Neural cell (in vitro differentiated cells): ENCODE results near the gene AP3S2. TPM values are rescaled to one million over a fixed set of nuclear protein-coding genes. Genes with fewer than 3 reads are reported as not detected.
"Not testable (repeated sequence)": the region's sequence is repeated elsewhere in the genome, so short reads cannot be mapped to it uniquely, and the experiment has no call there.

Experiments
- H2AFZ ChIP-seq: fragments of 200-600, 300-800 bp; sonication (generic), shearing (Covaris generic); 2 replicates; pipeline ENCODE4 v1.6.0; 2014; ENCODE audit warnings: low read depth, mild to moderate bottlenecking, antibody characterized with exemption, low read length, moderate library complexity
- H3F3A ChIP-seq: fragments of 200-600 bp; shearing (Covaris generic); 2 replicates; pipeline ENCODE4 v1.6.1; 2016; ENCODE audit warnings: mild to moderate bottlenecking, moderate library complexity, mixed read lengths, antibody characterized with exemption, low read length; ENCODE audit not compliant: insufficient read depth, poor library complexity, severe bottlenecking
- H3K27ac ChIP-seq: fragments of 200-600, 300-800 bp; sonication (generic), shearing (Covaris generic); 2 replicates; pipeline ENCODE4 v1.5.1; 2014; ENCODE audit warnings: mild to moderate bottlenecking, low read length, moderate library complexity
- H3K27me3 ChIP-seq: fragments of 300-800, 200-600 bp; sonication (generic), shearing (Covaris generic); 2 replicates; pipeline ENCODE4 v1.6.0; 2014; ENCODE audit warnings: mild to moderate bottlenecking, low read depth, low read length, moderate library complexity; ENCODE audit not compliant: insufficient read depth
- H3K36me3 ChIP-seq: fragments of 300-800, 200-600 bp; sonication (generic), shearing (Covaris generic); 2 replicates; pipeline ENCODE4 v1.5.1; 2014; ENCODE audit warnings: mild to moderate bottlenecking, antibody characterized with exemption, low read length, moderate library complexity; ENCODE audit not compliant: insufficient read depth
- H3K4me2 ChIP-seq: fragments of 300-800, 200-600 bp; sonication (generic), shearing (Covaris generic); 2 replicates; pipeline ENCODE4 v1.6.0; 2014; ENCODE audit warnings: mild to moderate bottlenecking, low read length
- H3K4me3 ChIP-seq: fragments of 300-800, 200-600 bp; sonication (generic), shearing (Covaris generic); 2 replicates; pipeline ENCODE4 v1.5.1; 2014; ENCODE audit warnings: mild to moderate bottlenecking, low read length, moderate library complexity
- H3K79me2 ChIP-seq: fragments of 200-600 bp; shearing (Covaris generic); replicated peaks from 2 replicates; pipeline ENCODE4 v1.6.0; 2014; ENCODE audit warnings: mild to moderate bottlenecking, low read length, moderate library complexity; ENCODE audit not compliant: insufficient read depth
- H3K9ac ChIP-seq: fragments of 300-800, 200-600 bp; sonication (generic), shearing (Covaris generic); 2 replicates; pipeline ENCODE4 v1.6.1; 2016; ENCODE audit warnings: mild to moderate bottlenecking, low read length, mixed read lengths
- H3K9me2 ChIP-seq: fragments of 200-600 bp; shearing (Covaris generic); 2 replicates; pipeline ENCODE4 v1.6.1; 2016; ENCODE audit warnings: mild to moderate bottlenecking, low read length, mixed read lengths; ENCODE audit not compliant: insufficient read depth
- H3K9me3 ChIP-seq: fragments of 200-600, 300-800 bp; sonication (generic), shearing (Covaris generic); 2 replicates; pipeline ENCODE4 v1.6.1; 2016; ENCODE audit warnings: mild to moderate bottlenecking, mixed run types, low read length, moderate library complexity, mixed read lengths
- H4K20me1 ChIP-seq: fragments of 200-600 bp; shearing (Covaris generic); 2 replicates; pipeline ENCODE4 v1.6.1; 2016; ENCODE audit warnings: mild to moderate bottlenecking, mixed run types; ENCODE audit not compliant: insufficient read depth
- CTCF ChIP-seq: fragments of 450-650 bp; IDR thresholded peaks from 2 replicates; pipeline ENCODE4 v1.5.1; 2014; ENCODE audit warnings: antibody characterized with exemption, mild to moderate bottlenecking, moderate library complexity; ENCODE audit not compliant: poor library complexity, severe bottlenecking
- EP300 ChIP-seq: fragments of 450-650 bp; conservative IDR thresholded peaks from 2 replicates; pipeline ENCODE4 v1.6.1; 2014; ENCODE audit warnings: antibody characterized with exemption, mild to moderate bottlenecking, moderate library complexity; ENCODE audit not compliant: poor library complexity, severe bottlenecking
- EZH2 ChIP-seq: fragments of 200-600, 300-800 bp; shearing (Covaris generic), sonication (generic); IDR thresholded peaks from 2 replicates; pipeline ENCODE4 v1.6.1; 2014; ENCODE audit warnings: antibody characterized with exemption, low read length, borderline replicate concordance, mild to moderate bottlenecking; ENCODE audit not compliant: insufficient read depth, poor library complexity, severe bottlenecking
- MXI1 ChIP-seq: fragments of 450-650 bp; conservative IDR thresholded peaks from 2 replicates; pipeline ENCODE4 v1.6.1; 2014; ENCODE audit warnings: antibody characterized with exemption, mild to moderate bottlenecking; ENCODE audit not compliant: poor library complexity, severe bottlenecking
- POLR2AphosphoS5 ChIP-seq: IDR thresholded peaks from 2 replicates; pipeline ENCODE4 v1.6.1; 2012
- RAD21 ChIP-seq: fragments of 450-650 bp; conservative IDR thresholded peaks from 2 replicates; pipeline ENCODE4 v1.6.1; 2014; ENCODE audit warnings: antibody characterized with exemption, mild to moderate bottlenecking, moderate library complexity
- REST ChIP-seq: IDR thresholded peaks from 2 replicates; pipeline ENCODE4 v1.6.1; 2012; ENCODE audit warnings: borderline replicate concordance
- SMC3 ChIP-seq: fragments of 450-650 bp; conservative IDR thresholded peaks from 2 replicates; pipeline ENCODE4 v1.6.1; 2014; ENCODE audit warnings: antibody characterized with exemption, mild to moderate bottlenecking, moderate library complexity; ENCODE audit not compliant: poor library complexity
- TAF1 ChIP-seq: IDR thresholded peaks from 2 replicates; pipeline ENCODE4 v1.6.1; 2012; ENCODE audit warnings: low read depth
- polyA plus RNA-seq: library from polyadenylated mRNA; depleted of rRNA; stranded (reverse); fragments of >200 nt; gene quantifications from 2 replicates; pipeline ENCODE4 v1.2.3, GENCODE V29; 2014

Gene AP3S2
- polyA plus RNA-seq, 1 donor from 2014 or later, result 47.6 TPM

GRCh38 chr15:89855948-89856347, 37.8 kb downstream of the AP3S2 start:
- H3K9ac ChIP-seq, result no peak overlapping the region
- peaks cover 4% of the 10 kb centered on the region for H3K36me3 ChIP-seq
- no peak overlapping the region for H3K4me2 ChIP-seq
- no peak overlapping the region for H2AFZ ChIP-seq
- no peaks in the 10 kb centered on the region for H3K9me2 ChIP-seq
- TF ChIP-seq POLR2AphosphoS5 (no peak), TAF1 (no peak), RAD21 (no peak), SMC3 (no peak), REST (no peak), EP300 (no peak), MXI1 (no peak), EZH2 (no peak)
- no peaks in the 10 kb centered on the region for H3K79me2 ChIP-seq
- H3K9me3 ChIP-seq, result no peaks in the 10 kb centered on the region
- H4K20me1 ChIP-seq, result no peaks in the 10 kb centered on the region
- no peaks in the 10 kb centered on the region for H3F3A ChIP-seq
- H3K27me3 ChIP-seq, result no peaks in the 10 kb centered on the region
- H3K4me3 ChIP-seq, result no peak overlapping the region
- H3K27ac ChIP-seq, result no peak overlapping the region

- not testable (repeated sequence) for H3F3A ChIP-seq, H3K9me2 ChIP-seq, H3K27ac ChIP-seq, H3K36me3 ChIP-seq, H3K79me2 ChIP-seq, H4K20me1 ChIP-seq, H3K9me3 ChIP-seq, H3K4me2 ChIP-seq, H2AFZ ChIP-seq, H3K9ac ChIP-seq, H3K4me3 ChIP-seq, H3K27me3 ChIP-seq
These were observed 38.9 kb downstream of the AP3S2 start for GRCh38 chr15:89854863-89855262.

- TF ChIP-seq REST, result no peak
- no peak for TF ChIP-seq POLR2AphosphoS5
- TF ChIP-seq EZH2, result no peak
- no peak for TF ChIP-seq SMC3
- TF ChIP-seq RAD21, result no peak
- TF ChIP-seq CTCF, result no peak
- no peak for TF ChIP-seq EP300
- TF ChIP-seq TAF1, result no peak
- no peak overlapping the region for H3K9ac ChIP-seq
These were observed 41.3 kb downstream of the AP3S2 start for GRCh38 chr15:89852342-89852995.

More at GRCh38 chr15:89852342-89852995, 41.3 kb downstream of the AP3S2 start:
- H3K27ac ChIP-seq, result no peak overlapping the region
- H3K9me3 ChIP-seq, result no peaks in the 10 kb centered on the region
- H3F3A ChIP-seq, result no peaks in the 10 kb centered on the region
- H3K27me3 ChIP-seq, result no peaks in the 10 kb centered on the region
- H3K4me3 ChIP-seq, result no peak overlapping the region
- H3K9me2 ChIP-seq, result no peaks in the 10 kb centered on the region
- no peak overlapping the region for H2AFZ ChIP-seq
- H4K20me1 ChIP-seq, result no peaks in the 10 kb centered on the region
- H3K4me2 ChIP-seq, result no peak overlapping the region
- peaks cover 8% of the 10 kb centered on the region for H3K36me3 ChIP-seq
- no peaks in the 10 kb centered on the region for H3K79me2 ChIP-seq
